Measurements from ENCODE around the gene EGFL6.
"Not testable (repeated sequence)": the region's sequence is repeated elsewhere in the genome, so short reads cannot be mapped to it uniquely, and the experiment has no call there.

The EGFL6 gene

GRCh38 chrX:13676885-13677284 lies 107.5 kb downstream of the EGFL6 start:
- TF ChIP-seq, protein P1, sequence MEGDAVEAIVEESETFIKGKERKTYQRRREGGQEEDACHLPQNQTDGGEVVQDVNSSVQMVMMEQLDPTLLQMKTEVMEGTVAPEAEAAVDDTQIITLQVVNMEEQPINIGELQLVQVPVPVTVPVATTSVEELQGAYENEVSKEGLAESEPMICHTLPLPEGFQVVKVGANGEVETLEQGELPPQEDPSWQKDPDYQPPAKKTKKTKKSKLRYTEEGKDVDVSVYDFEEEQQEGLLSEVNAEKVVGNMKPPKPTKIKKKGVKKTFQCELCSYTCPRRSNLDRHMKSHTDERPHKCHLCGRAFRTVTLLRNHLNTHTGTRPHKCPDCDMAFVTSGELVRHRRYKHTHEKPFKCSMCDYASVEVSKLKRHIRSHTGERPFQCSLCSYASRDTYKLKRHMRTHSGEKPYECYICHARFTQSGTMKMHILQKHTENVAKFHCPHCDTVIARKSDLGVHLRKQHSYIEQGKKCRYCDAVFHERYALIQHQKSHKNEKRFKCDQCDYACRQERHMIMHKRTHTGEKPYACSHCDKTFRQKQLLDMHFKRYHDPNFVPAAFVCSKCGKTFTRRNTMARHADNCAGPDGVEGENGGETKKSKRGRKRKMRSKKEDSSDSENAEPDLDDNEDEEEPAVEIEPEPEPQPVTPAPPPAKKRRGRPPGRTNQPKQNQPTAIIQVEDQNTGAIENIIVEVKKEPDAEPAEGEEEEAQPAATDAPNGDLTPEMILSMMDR (IDR thresholded peaks at IDR 0.05; ENCODE audit: poor library complexity, severe bottlenecking): no peak
- no peaks in the 10 kb centered on the region for H3K27me3 ChIP-seq (ENCODE audit: insufficient read depth, poor library complexity, severe bottlenecking)
- no peaks in the 10 kb centered on the region for H3K9me3 ChIP-seq (ENCODE audit: severe bottlenecking)
- H3K4me3 ChIP-seq (ENCODE audit: severe bottlenecking): no peak overlapping the region
- no peaks in the 10 kb centered on the region for H3K4me1 ChIP-seq (ENCODE audit: insufficient read depth, poor library complexity, severe bottlenecking)
- no peak for ATAC-seq (ENCODE audit: low read depth)
- H3K27ac ChIP-seq (ENCODE audit: poor library complexity, severe bottlenecking): no peak overlapping the region
- no peaks in the 10 kb centered on the region for H3K36me3 ChIP-seq (ENCODE audit: low read depth)
- DNase-seq (ENCODE audit: low spot score): no peak

- not testable (repeated sequence) for ATAC-seq (ENCODE audit: low read depth); H3K4me1 ChIP-seq (ENCODE audit: insufficient read depth, poor library complexity, severe bottlenecking); H3K36me3 ChIP-seq (ENCODE audit: low read depth); H3K9me3 ChIP-seq (ENCODE audit: severe bottlenecking); H3K4me3 ChIP-seq (ENCODE audit: severe bottlenecking); H3K27ac ChIP-seq (ENCODE audit: poor library complexity, severe bottlenecking); H3K27me3 ChIP-seq (ENCODE audit: insufficient read depth, poor library complexity, severe bottlenecking); DNase-seq (ENCODE audit: low spot score)
Measured at GRCh38 chrX:13679700-13680099, 110.3 kb downstream of the EGFL6 start.

- no peak for DNase-seq (ENCODE audit: low spot score)
- Histone ChIP-seq H3K9me3 (ENCODE audit: severe bottlenecking) (no peaks in the 10 kb centered on the region), H3K27me3 (ENCODE audit: insufficient read depth, poor library complexity, severe bottlenecking) (no peaks in the 10 kb centered on the region), H3K4me3 (ENCODE audit: severe bottlenecking) (no peak overlapping the region), H3K36me3 (ENCODE audit: low read depth) (no peaks in the 10 kb centered on the region), H3K27ac (ENCODE audit: poor library complexity, severe bottlenecking) (no peak overlapping the region), H3K4me1 (ENCODE audit: insufficient read depth, poor library complexity, severe bottlenecking) (peaks cover 5% of the 10 kb centered on the region)
- TF ChIP-seq, protein P1 (IDR thresholded peaks at IDR 0.05; ENCODE audit: poor library complexity, severe bottlenecking): no peak
- ATAC-seq (ENCODE audit: low read depth): no peak
Measured at GRCh38 chrX:13681595-13681994, 112.2 kb downstream of the EGFL6 start.
